H9 (cell line): ENCODE measurements around the gene PROCA1. TPM values are rescaled to one million over a fixed set of nuclear protein-coding genes. Genes with fewer than 3 reads are reported as not detected.
"Not testable (repeated sequence)": the region's sequence is repeated elsewhere in the genome, so short reads cannot be mapped to it uniquely, and the experiment has no call there.

Source experiments
- DNase-seq: peaks from one replicate; pipeline ENCODE4 v3.0.0-alpha.2; 2017
- H2AFZ ChIP-seq: one replicate; pipeline ENCODE4 v1.6.1; 2013; ENCODE audit warnings: mild to moderate bottlenecking, low read length, control low read depth, moderate library complexity
- H2AK5ac ChIP-seq: 2 replicates; pipeline ENCODE4 v1.6.1; 2013; ENCODE audit warnings: low read length, control low read depth, mixed read lengths; ENCODE audit not compliant: insufficient read length
- H2BK120ac ChIP-seq: one replicate; pipeline ENCODE4 v1.6.1; 2013; ENCODE audit warnings: low read depth, mild to moderate bottlenecking, low read length, control low read depth, inconsistent platforms; ENCODE audit not compliant: poor library complexity, severe bottlenecking
- H2BK12ac ChIP-seq: 2 replicates; pipeline ENCODE4 v1.6.1; 2013; ENCODE audit warnings: low read length, control low read depth, mixed read lengths, low read depth; ENCODE audit not compliant: insufficient read length
- H2BK15ac ChIP-seq: 2 replicates; pipeline ENCODE4 v1.6.1; 2013; ENCODE audit warnings: low read depth, low read length, control low read depth
- H2BK20ac ChIP-seq: one replicate; pipeline ENCODE4 v1.6.1; 2013; ENCODE audit warnings: low read depth, mild to moderate bottlenecking, low read length, control low read depth, inconsistent platforms; ENCODE audit not compliant: poor library complexity, severe bottlenecking
- H2BK5ac ChIP-seq: 2 replicates; pipeline ENCODE4 v1.6.1; 2013; ENCODE audit warnings: low read length, control low read depth, mixed read lengths; ENCODE audit not compliant: insufficient read length
- H3K14ac ChIP-seq: 2 replicates; pipeline ENCODE4 v1.6.1; 2013; ENCODE audit warnings: low read length, control low read depth; ENCODE audit not compliant: insufficient read depth
- H3K18ac ChIP-seq: 2 replicates; pipeline ENCODE4 v1.6.1; 2013; ENCODE audit warnings: low read depth, mild to moderate bottlenecking, mixed read lengths, low read length, control low read depth; ENCODE audit not compliant: insufficient read length
- H3K23ac ChIP-seq: 2 replicates; pipeline ENCODE4 v1.6.1; 2013; ENCODE audit warnings: low read length, control low read depth, mixed read lengths, low read depth; ENCODE audit not compliant: insufficient read length
- H3K23me2 ChIP-seq: 2 replicates; pipeline ENCODE4 v1.6.1; 2013; ENCODE audit warnings: low read depth, mild to moderate bottlenecking, mixed read lengths, low read length, control low read depth; ENCODE audit not compliant: insufficient read length, poor library complexity, severe bottlenecking
- H3K27ac ChIP-seq: 2 replicates; pipeline ENCODE4 v1.5.1; 2013; ENCODE audit warnings: low read length, control low read depth, mixed read lengths, low read depth; ENCODE audit not compliant: insufficient read length
- H3K27me3 ChIP-seq: 2 replicates; pipeline ENCODE4 v1.6.1; 2013; ENCODE audit warnings: low read length, control low read depth, inconsistent platforms; ENCODE audit not compliant: insufficient read depth
- H3K4ac ChIP-seq: 2 replicates; pipeline ENCODE4 v1.6.1; 2013; ENCODE audit warnings: low read depth, mild to moderate bottlenecking, control low read depth, inconsistent platforms, low read length, moderate library complexity
- H3K4me1 ChIP-seq: 2 replicates; pipeline ENCODE4 v1.6.1; 2013; ENCODE audit warnings: low read length, control low read depth, inconsistent platforms; ENCODE audit not compliant: insufficient read depth
- H3K4me2 ChIP-seq: 2 replicates; pipeline ENCODE4 v1.6.1; 2013; ENCODE audit warnings: low read length, control low read depth, mixed read lengths; ENCODE audit not compliant: insufficient read length, insufficient read depth
- H3K56ac ChIP-seq: 2 replicates; pipeline ENCODE4 v1.6.1; 2013; ENCODE audit warnings: low read depth, mild to moderate bottlenecking, mixed read lengths, low read length, control low read depth; ENCODE audit not compliant: insufficient read length
- H3K79me1 ChIP-seq: 2 replicates; pipeline ENCODE4 v1.6.1; 2013; ENCODE audit warnings: low read depth, mild to moderate bottlenecking, moderate library complexity, low read length, control low read depth, inconsistent platforms; ENCODE audit not compliant: insufficient read depth, poor library complexity, severe bottlenecking
- H3K79me2 ChIP-seq: 2 replicates; pipeline ENCODE4 v1.6.1; 2013; ENCODE audit warnings: low read length, control low read depth, inconsistent platforms; ENCODE audit not compliant: insufficient read depth
- H3K9ac ChIP-seq: 2 replicates; pipeline ENCODE4 v1.6.1; 2013; ENCODE audit warnings: low read length, control low read depth, mixed read lengths; ENCODE audit not compliant: insufficient read length; ENCODE audit errors: extremely low read depth
- H3K9me3 ChIP-seq: one replicate; pipeline ENCODE4 v1.6.1; 2013; ENCODE audit warnings: low read depth, low read length, inconsistent platforms; ENCODE audit not compliant: control insufficient read depth
- H3T11ph ChIP-seq: one replicate; pipeline ENCODE4 v1.6.1; 2013; ENCODE audit warnings: mild to moderate bottlenecking, low read length, control low read depth, inconsistent platforms
- H4K20me1 ChIP-seq: one replicate; pipeline ENCODE4 v1.6.1; 2013; ENCODE audit not compliant: control insufficient read depth, insufficient read length, insufficient read depth
- H4K5ac ChIP-seq: 2 replicates; pipeline ENCODE4 v1.6.1; 2013; ENCODE audit warnings: low read depth, mild to moderate bottlenecking, mixed read lengths, low read length, control low read depth; ENCODE audit not compliant: insufficient read length
- H4K8ac ChIP-seq: replicated peaks from 2 replicates; pipeline ENCODE4 v1.6.1; 2013; ENCODE audit warnings: low read length, control low read depth, mixed read lengths, low read depth; ENCODE audit not compliant: insufficient read length
- H4K91ac ChIP-seq: 2 replicates; pipeline ENCODE4 v1.6.1; 2013; ENCODE audit warnings: low read depth, mild to moderate bottlenecking, moderate library complexity, mixed read lengths, low read length, control low read depth; ENCODE audit not compliant: insufficient read length
- H3K27ac Mint-ChIP-seq, 3 experiments: 2 replicates in 2 of 3; 3 replicates in 1 of 3; pipeline ENCODE4 v1.8.0; 2020 to 2021; ENCODE audit warnings: mixed read lengths in 3 of 3, mild to moderate bottlenecking in 1 of 3, moderate library complexity in 1 of 3
- H3K27me3 Mint-ChIP-seq: 2 replicates; pipeline ENCODE4 v1.8.0; 2021; ENCODE audit warnings: low read depth, mild to moderate bottlenecking, moderate library complexity, mixed read lengths
- H3K36me3 Mint-ChIP-seq, 3 experiments: 2 replicates in 2 of 3; 3 replicates in 1 of 3; pipeline ENCODE4 v1.8.0; 2020 to 2021; ENCODE audit warnings: low read depth in 3 of 3, mixed read lengths in 3 of 3; ENCODE audit not compliant: insufficient read depth in 1 of 3
- H3K4me1 Mint-ChIP-seq, 2 experiments: 2 replicates each; pipeline ENCODE4 v1.8.0; 2020; ENCODE audit warnings: mixed read lengths in 2 of 2
- H3K4me3 Mint-ChIP-seq, 2 experiments: 2 replicates in 1 of 2; 3 replicates in 1 of 2; pipeline ENCODE4 v1.8.0; 2020 to 2021; ENCODE audit warnings: mild to moderate bottlenecking in 2 of 2, mixed read lengths in 2 of 2, moderate library complexity in 1 of 2
- H3K9me3 Mint-ChIP-seq, 2 experiments: 2 replicates in 1 of 2; 3 replicates in 1 of 2; pipeline ENCODE4 v1.8.0; 2020; ENCODE audit warnings: mild to moderate bottlenecking in 2 of 2, mixed read lengths in 2 of 2, moderate library complexity in 1 of 2
- CTCF ChIP-seq: fragments of 200-600 bp; sonication (generic); conservative IDR thresholded peaks from 3 replicates; pipeline ENCODE4 v1.8.0; 2021; ENCODE audit warnings: antibody characterized with exemption, mild to moderate bottlenecking
- WGBS: extraction: QIAGEN DNeasy Blood & Tissue Kit; methylation state at CpG from one replicate; pipeline ENCODE4 v1.1.7; 2013; ENCODE audit warnings: missing lambda C conversion rate, low lambda C conversion rate, mixed read lengths; ENCODE audit not compliant: insufficient read length; ENCODE audit errors: extremely low coverage; 5-methylcytosine and 5-hydroxymethylcytosine counted together
- total RNA-seq: library from RNA; stranded (reverse); gene quantifications from 2 replicates; pipeline ENCODE4 v1.2.1, GENCODE V29; 2021

Gene PROCA1
- total RNA-seq, 1 experiment from 2014 or later, result 15.0 TPM

GRCh38 chr17:28661635-28662526 is 49.8 kb downstream of the PROCA1 start, which contains the start of the genes SDF2 and SUPT6H:
Gene SDF2 (minus strand): TSS chr17:28661906. CDS start chr17:28661876, 30 bp downstream.
Gene SUPT6H (plus strand): TSS chr17:28662205. CDS start chr17:28673402, 11,197 bp downstream.
- Histone ChIP-seq H2BK120ac (no peak within 1 kb of the TSS), H4K5ac (no peak within 1 kb of the TSS), H3K79me1 (peaks cover 3% of the 10 kb centered on the region), H3K9ac (peak within 1 kb of the TSS; percentile 93), H2BK12ac (no peak within 1 kb of the TSS), H4K20me1 (no peaks in the 10 kb centered on the region), H3K9me3 (no peaks in the 10 kb centered on the region), H3K4me1 (peaks cover 2% of the 10 kb centered on the region; the same call in 1 of the 2 replicates), H3K23ac (no peak within 1 kb of the TSS), H3K4me2 (peak within 1 kb of the TSS; percentile 95), H2AK5ac (no peak within 1 kb of the TSS), H3K14ac (peak within 1 kb of the TSS; percentile 83), H2BK20ac (no peak within 1 kb of the TSS), H3K27me3 (no peaks in the 10 kb centered on the region), H4K8ac (no peak within 1 kb of the TSS), H3K4ac (no peak within 1 kb of the TSS), H3K79me2 (peaks cover 25% of the 10 kb centered on the region; the same call in 1 of the 2 replicates), H3K18ac (peak within 1 kb of the TSS; percentile 82), H4K91ac (no peak within 1 kb of the TSS), H3K56ac (no peak within 1 kb of the TSS), H3T11ph (no peak within 1 kb of the TSS), H2BK15ac (no peak within 1 kb of the TSS), H3K27ac (peak within 1 kb of the TSS; percentile 47), H2AFZ (peak within 1 kb of the TSS; percentile 93), H3K23me2 (peaks cover 5% of the 10 kb centered on the region), H2BK5ac (peak within 1 kb of the TSS; percentile 55)
- DNase-seq, result peak; percentile 95
- Mint-ChIP-seq H3K4me3 (peak within 1 kb of the TSS; percentile 100), H3K9me3 (peaks cover 28 to 33% of the 10 kb centered on the region in 2 experiments), H3K36me3 (peaks cover 36 to 58% (median 56%) of the 10 kb centered on the region in 3 experiments), H3K4me1 (peaks cover 16 to 20% of the 10 kb centered on the region in 2 experiments), H3K27me3 (no peaks in the 10 kb centered on the region; the same call in 1 of the 2 replicates), H3K27ac (peak within 1 kb of the TSS; percentile 100)
- WGBS, result no CpG with 5 or more reads among the region's 66 CpGs
- TF ChIP-seq CTCF, result no peak

- peaks cover 16 to 20% of the 10 kb centered on the region in 2 experiments for H3K4me1 Mint-ChIP-seq
- not testable (repeated sequence) for H3K9ac ChIP-seq, H4K20me1 ChIP-seq, H3T11ph ChIP-seq, H3K23me2 ChIP-seq, H3K27ac ChIP-seq, DNase-seq, H2AK5ac ChIP-seq, H4K8ac ChIP-seq, H3K4me2 ChIP-seq, H2BK5ac ChIP-seq, H3K14ac ChIP-seq, H2BK12ac ChIP-seq, H3K79me1 ChIP-seq, H3K27me3 Mint-ChIP-seq, H4K91ac ChIP-seq, H3K56ac ChIP-seq, H3K9me3 ChIP-seq, H3K4ac ChIP-seq, H3K4me1 ChIP-seq, H3K27ac Mint-ChIP-seq, H3K23ac ChIP-seq, H3K18ac ChIP-seq, H2BK120ac ChIP-seq, H4K5ac ChIP-seq, H2BK20ac ChIP-seq, H3K27me3 ChIP-seq, H2AFZ ChIP-seq, H2BK15ac ChIP-seq
- WGBS, result no CpG with 5 or more reads among the region's 23 CpGs
- H3K9me3 Mint-ChIP-seq, result peaks cover 28 to 33% of the 10 kb centered on the region in 2 experiments
- H3K4me3 Mint-ChIP-seq, result peak overlapping the region in 1 of 2 experiments; percentile 20; a peak in 1 of 5 replicates
- peaks cover 20% of the 10 kb centered on the region; the same call in 1 of the 2 replicates for H3K79me2 ChIP-seq
- H3K36me3 Mint-ChIP-seq, result peaks cover 36 to 49% (median 48%) of the 10 kb centered on the region in 3 experiments
Measured at GRCh38 chr17:28659497-28659881, 52.2 kb downstream of the PROCA1 start.
